Heart left ventricle (tissue), 16 donors: ENCODE measurements around the gene RNF123. TPM values are rescaled to one million over a fixed set of nuclear protein-coding genes. Genes with fewer than 3 reads are reported as not detected.

Experiments used
- ATAC-seq, 4 donors: fragments of 200-7000 bp; cut with Tn5 transposase; one replicate each; pipeline ENCODE4 v1.9.1; 2020 to 2022; ENCODE audit warnings: moderate library complexity in 4 of 4, mild to moderate bottlenecking in 3 of 4, moderate number of reproducible peaks in 1 of 4
- DNase-seq, 5 donors: peaks; one replicate each; pipeline ENCODE4 v3.0.0-alpha.2; 2020
- H3K27ac ChIP-seq, 12 donors: fragments of 200-600 bp; sonication (generic) in 4 of 12; one replicate each; pipeline versions ENCODE4 v1.5.0 to v1.8.0; 2016 to 2022; ENCODE audit warnings: mild to moderate bottlenecking in 2 of 12
- H3K27me3 ChIP-seq, 9 donors: fragments of 200-600 bp; sonication (generic) in 2 of 9; one replicate each; pipeline versions ENCODE4 v1.5.1 to v1.8.0; 2016 to 2022; ENCODE audit warnings: mild to moderate bottlenecking in 3 of 9
- H3K36me3 ChIP-seq, 9 donors: fragments of 200-600 bp; sonication (generic) in 2 of 9; one replicate each; pipeline versions ENCODE4 v1.5.0 to v1.8.0; 2018 to 2022; ENCODE audit warnings: mild to moderate bottlenecking in 2 of 9
- H3K4me1 ChIP-seq, 12 donors: fragments of 200-600 bp; sonication (generic) in 4 of 12; one replicate each; pipeline versions ENCODE4 v1.5.0 to v1.8.0; 2016 to 2022; ENCODE audit warnings: mild to moderate bottlenecking in 3 of 12
- H3K4me3 ChIP-seq, 12 donors: fragments of 200-600 bp; sonication (generic) in 4 of 12; one replicate each; pipeline versions ENCODE4 v1.5.0 to v1.8.0; 2017 to 2022; ENCODE audit warnings: mild to moderate bottlenecking in 9 of 12, moderate library complexity in 4 of 12
- H3K9me3 ChIP-seq, 12 donors: fragments of 200-600 bp; sonication (generic) in 4 of 12; one replicate each; pipeline versions ENCODE4 v1.5.0 to v1.8.0; 2016 to 2022; ENCODE audit warnings: mild to moderate bottlenecking in 1 of 12
- POLR2A ChIP-seq, 2 donors: fragments of 450-650 bp; IDR thresholded peaks; one replicate each; pipeline ENCODE4 v1.6.1; 2017; ENCODE audit warnings: antibody characterized with exemption in 2 of 2, mild to moderate bottlenecking in 2 of 2, moderate library complexity in 2 of 2
- WGBS, 4 donors: extraction: QIAGEN DNeasy Blood & Tissue Kit in 2 of 4; methylation state at CpG; one replicate each; pipeline versions ENCODE4 v1.1.5 to v1.1.7; 2013 to 2018; 5-methylcytosine and 5-hydroxymethylcytosine counted together
- intact Hi-C, 10 donors: fragments of 100-400 bp; cut with DNase I; formaldehyde crosslinking; loops; one replicate each; pipeline versions ENCODE4 v1.11.1 to v1.14.2; 2022
- polyA plus RNA-seq, 2 donors: library from polyadenylated mRNA; stranded (reverse); fragments of 200-250 nt; gene quantifications; one replicate each; pipeline ENCODE4 v1.2.3, GENCODE V29; 2013
- total RNA-seq, 9 donors: library from RNA; depleted of rRNA in 2 of 9; stranded (reverse); fragments of >200 nt in 2 of 9; fragmentation: NEBNext Ultra II Directional in 3 of 9; extraction: Animal tissue kit (Norgen Biotek cat#: 25700) in 3 of 9; gene quantifications; one replicate each; pipeline versions ENCODE4 v1.1.0 to v1.2.4, GENCODE V29; 2016 to 2023
- TF ChIP-seq, protein P1 (sequence below), 12 donors: fragments of 200-600 bp; sonication (generic) in 4 of 12; IDR thresholded peaks; one replicate each; pipeline versions ENCODE4 v1.5.0 to v1.8.0; 2018 to 2022; ENCODE audit warnings: antibody characterized with exemption in 12 of 12, mild to moderate bottlenecking in 5 of 12
- donor health status: ischemic (EF 13 %, LVEDD 7.1; RV severe dilation, severe dysfunction).
- donor health status: healthy with polysubstance abuse.
- donor health status: DM: no; HTN: yes; CAD: no.
- donor health status: DM: no; HTN: no; CAD: no.
- donor health status: ischemic (EF 25% LVEDD 6.9; RV normal size, moderate dysfunction).
- donor health status: ischemic (EF 25% LVEDD 5.7; RV mildly dilated, moderate dysfunction).
- donor health status: healthy.
- donor health status: DM: yes; HTN: yes; CAD: no.
- donor health status: ischemic (EF 35%, LVEDD 5.7; RV mildly dilated, moderate dysfunction).
- donor health status: nonischemic (EF 11% LVEDD 7.7; RV severe dilation, severe dysfunction).
- donor health status: DM: yes; HTN: yes; CAD: no.
- donor health status: PGD.
- donor health status: ischemic (EF 29% LVEDD 5.4; RV normal size, mild dysfunction).
- donor health status: nonischemic (EF 23%, LVEDD 6.1; RV moderate dilation, normal function).

RNF123 gene
- total and polyA plus RNA-seq, 11 donors, result 27.7 to 61.4 (median 46.0) TPM

DNA sequence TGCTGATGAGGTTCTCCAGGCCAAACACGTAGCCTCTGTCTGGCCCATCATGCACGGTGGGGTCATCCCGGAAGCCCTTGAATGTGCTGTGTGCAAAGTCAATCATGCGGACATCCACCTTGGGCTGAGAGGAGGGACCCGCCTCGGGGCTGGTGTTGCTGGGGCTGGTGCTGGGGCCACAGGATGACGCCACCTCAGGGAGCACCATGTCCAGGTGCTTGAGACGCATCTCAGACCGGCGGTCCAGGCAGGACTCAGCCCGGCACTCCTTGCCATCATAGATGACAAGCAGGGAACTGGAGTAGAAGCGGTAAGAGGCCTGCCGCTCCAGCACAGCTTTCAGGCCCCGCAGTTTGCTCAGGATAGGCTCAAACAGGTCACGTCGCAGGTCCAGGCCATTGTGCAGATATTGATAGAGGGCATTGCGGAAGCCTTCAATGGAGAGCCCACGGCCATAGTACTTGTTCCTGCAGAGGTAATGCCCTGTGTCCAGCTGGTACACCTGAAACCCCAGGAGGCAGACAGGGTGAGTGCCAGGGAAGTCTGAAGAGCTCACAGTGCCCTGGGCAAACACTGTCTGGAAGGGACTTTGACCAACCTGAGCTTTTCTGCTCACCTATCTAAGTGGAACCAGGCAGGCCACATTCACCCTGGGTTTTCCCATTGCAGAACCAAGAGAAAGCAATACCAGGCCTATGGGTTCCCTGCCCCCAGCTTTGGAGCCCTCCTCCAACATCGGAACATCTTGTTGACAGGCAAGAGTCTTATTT is 38.0 kb downstream of the RNF123 start:
- no peak for ATAC-seq

DNA sequence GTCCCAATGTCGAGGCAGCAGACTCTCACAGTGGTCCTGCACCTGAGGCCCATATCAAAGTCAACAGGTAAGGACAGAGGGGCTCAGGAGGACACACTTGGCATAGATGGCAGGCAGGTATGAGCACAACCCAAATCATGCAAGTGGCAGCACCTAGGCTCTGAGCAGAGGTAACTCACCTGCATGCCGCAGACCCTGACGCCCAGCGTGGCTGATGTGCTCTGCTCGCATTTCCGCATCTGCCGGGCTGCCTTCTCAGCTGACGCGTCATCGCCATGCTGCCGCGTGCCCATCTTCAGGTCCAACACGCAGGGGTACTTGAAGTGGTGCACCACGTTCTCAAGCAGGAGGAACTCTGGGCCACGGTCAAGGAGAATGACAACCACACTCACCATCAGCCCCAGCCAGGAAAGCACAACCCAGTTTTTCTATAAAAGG is 38.6 kb downstream of the RNF123 start:
- no peak overlapping the region for H3K4me3 ChIP-seq
- H3K4me1 ChIP-seq, result peaks cover 1 to 16% (median 10%) of the 10 kb centered on the region in 12 donors
- H3K36me3 ChIP-seq, result peaks cover 0 to 78% (median 69%) of the 10 kb centered on the region in 9 donors
- H3K9me3 ChIP-seq, result no peaks in the 10 kb centered on the region
- DNase-seq, result no peak
- no peak overlapping the region for H3K27ac ChIP-seq
- intact Hi-C loops, result no loop called here
- ATAC-seq, result no peak
- H3K27me3 ChIP-seq, result no peaks in the 10 kb centered on the region
- WGBS, 4 donors, result 84 to 89% (median 87%) methylated on average over 15 of the region's 15 CpGs
- TF ChIP-seq POLR2A (IDR thresholded peaks at IDR 0.05), result no peak
- TF ChIP-seq, protein P1, sequence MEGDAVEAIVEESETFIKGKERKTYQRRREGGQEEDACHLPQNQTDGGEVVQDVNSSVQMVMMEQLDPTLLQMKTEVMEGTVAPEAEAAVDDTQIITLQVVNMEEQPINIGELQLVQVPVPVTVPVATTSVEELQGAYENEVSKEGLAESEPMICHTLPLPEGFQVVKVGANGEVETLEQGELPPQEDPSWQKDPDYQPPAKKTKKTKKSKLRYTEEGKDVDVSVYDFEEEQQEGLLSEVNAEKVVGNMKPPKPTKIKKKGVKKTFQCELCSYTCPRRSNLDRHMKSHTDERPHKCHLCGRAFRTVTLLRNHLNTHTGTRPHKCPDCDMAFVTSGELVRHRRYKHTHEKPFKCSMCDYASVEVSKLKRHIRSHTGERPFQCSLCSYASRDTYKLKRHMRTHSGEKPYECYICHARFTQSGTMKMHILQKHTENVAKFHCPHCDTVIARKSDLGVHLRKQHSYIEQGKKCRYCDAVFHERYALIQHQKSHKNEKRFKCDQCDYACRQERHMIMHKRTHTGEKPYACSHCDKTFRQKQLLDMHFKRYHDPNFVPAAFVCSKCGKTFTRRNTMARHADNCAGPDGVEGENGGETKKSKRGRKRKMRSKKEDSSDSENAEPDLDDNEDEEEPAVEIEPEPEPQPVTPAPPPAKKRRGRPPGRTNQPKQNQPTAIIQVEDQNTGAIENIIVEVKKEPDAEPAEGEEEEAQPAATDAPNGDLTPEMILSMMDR (IDR thresholded peaks at IDR 0.05), result no peak

More for the DNA sequence above, 38.0 kb downstream of the RNF123 start:
- H3K36me3 ChIP-seq, result peaks cover 0 to 76% (median 65%) of the 10 kb centered on the region in 9 donors
- H3K27me3 ChIP-seq, result no peaks in the 10 kb centered on the region
- WGBS, 4 donors, result 88 to 95% (median 89%) methylated on average over 12 to 19 of the region's 19 CpGs
- TF ChIP-seq POLR2A (IDR thresholded peaks at IDR 0.05), result no peak
- TF ChIP-seq, protein P1 (IDR thresholded peaks at IDR 0.05), result no peak
- H3K4me3 ChIP-seq, result no peak overlapping the region
- no peak overlapping the region for H3K27ac ChIP-seq
- H3K4me1 ChIP-seq, result peaks cover 7 to 22% (median 16%) of the 10 kb centered on the region in 12 donors
- intact Hi-C loops, result no loop called here
- peak in 1 of 5 donors; percentile 22 for DNase-seq
- no peaks in the 10 kb centered on the region for H3K9me3 ChIP-seq

DNA sequence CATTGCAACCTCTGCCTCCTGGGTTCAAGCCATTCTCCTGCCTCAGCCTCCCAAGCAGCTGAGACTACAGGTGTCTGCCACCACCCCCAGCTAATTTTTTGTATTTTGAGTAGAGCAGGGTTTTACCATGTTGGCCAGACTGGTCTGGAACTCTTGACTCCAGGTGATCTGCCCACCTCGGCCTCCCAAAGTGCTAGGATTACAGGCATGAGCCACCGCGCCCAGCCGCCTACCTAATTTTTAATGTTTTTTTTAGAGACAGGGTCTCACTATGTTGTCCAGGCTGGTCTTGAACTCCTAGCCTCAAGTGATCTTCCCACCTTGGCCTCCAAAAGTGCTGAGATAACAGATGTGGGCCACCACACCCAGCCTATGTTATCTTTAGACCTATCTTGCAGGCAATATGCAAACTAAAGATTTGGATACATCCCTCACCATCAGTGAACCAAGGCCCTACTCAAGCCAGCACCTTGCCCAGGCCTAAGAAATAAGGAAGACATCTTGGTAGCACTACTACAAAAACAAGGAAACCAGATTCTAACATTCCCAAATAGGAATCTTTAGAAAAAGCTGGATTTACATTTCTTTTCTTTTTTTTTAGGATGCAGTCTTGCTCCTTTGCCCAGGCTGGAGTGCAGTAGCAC is 40.7 kb downstream of the RNF123 start:
- intact Hi-C loops, result no loop called here
- Histone ChIP-seq H3K27me3 (no peaks in the 10 kb centered on the region), H3K36me3 (peaks cover 0 to 95% (median 87%) of the 10 kb centered on the region in 9 donors), H3K4me1 (peaks cover 0 to 5% (median 0%) of the 10 kb centered on the region in 12 donors), H3K9me3 (no peaks in the 10 kb centered on the region), H3K27ac (no peak overlapping the region), H3K4me3 (no peak overlapping the region)
- ATAC-seq, result no peak
- TF ChIP-seq POLR2A (IDR thresholded peaks at IDR 0.05), result no peak
- TF ChIP-seq, protein P1 (IDR thresholded peaks at IDR 0.05), result no peak
- WGBS, 4 donors, result 96 to 99% (median 98%) methylated on average over 4 of the region's 4 CpGs
- peak in 1 of 5 donors; percentile 1 for DNase-seq

DNA sequence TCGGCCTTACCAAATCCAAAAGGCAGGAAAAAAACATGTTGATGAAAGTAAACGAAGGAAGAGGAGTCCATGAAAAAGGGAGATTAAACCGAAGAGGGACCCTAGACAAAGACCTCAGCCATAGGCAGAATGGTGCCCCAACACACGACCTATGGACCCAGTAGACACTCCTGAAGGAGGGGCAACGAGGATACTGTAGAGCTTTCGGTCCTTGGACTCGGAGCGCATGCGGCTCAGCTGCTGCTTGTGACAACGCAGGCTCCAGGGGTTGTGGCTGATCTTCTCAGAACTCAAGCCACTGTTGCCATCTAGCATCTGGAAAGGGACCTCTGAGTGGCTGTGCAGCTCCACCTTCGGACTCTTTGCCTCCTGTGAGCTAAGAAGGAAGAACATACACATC is 43.2 kb downstream of the RNF123 start:
- H3K27me3 ChIP-seq, result no peaks in the 10 kb centered on the region
- intact Hi-C loops, result no loop called here
- H3K27ac ChIP-seq, result no peak overlapping the region
- WGBS, 4 donors, result 90 to 96% (median 91%) methylated on average over 11 of the region's 11 CpGs
- H3K4me1 ChIP-seq, result peaks cover 0 to 5% (median 0%) of the 10 kb centered on the region in 12 donors
- H3K36me3 ChIP-seq, result peaks cover 0 to 98% (median 89%) of the 10 kb centered on the region in 9 donors
- no peak for DNase-seq
- ATAC-seq, result no peak
- TF ChIP-seq, protein P1 (IDR thresholded peaks at IDR 0.05), result no peak
- TF ChIP-seq POLR2A (IDR thresholded peaks at IDR 0.05), result no peak
- no peaks in the 10 kb centered on the region for H3K9me3 ChIP-seq
- H3K4me3 ChIP-seq, result no peak overlapping the region
